Left colon (tissue), 2 donors: ENCODE measurements around the gene GPC5. TPM values are rescaled to one million over a fixed set of nuclear protein-coding genes. Genes with fewer than 3 reads are reported as not detected.
"Not testable (repeated sequence)": the region's sequence is repeated elsewhere in the genome, so short reads cannot be mapped to it uniquely, and the experiment has no call there.

Source experiments
- ATAC-seq: fragments of 200-7000 bp; cut with Tn5 transposase; one replicate; pipeline ENCODE4 v1.9.1; 2020; ENCODE audit warnings: mild to moderate bottlenecking, moderate library complexity
- DNase-seq, 2 donors: peaks; one replicate each; pipeline ENCODE4 v3.0.0-alpha.2; 2020
- intact Hi-C, 2 donors: fragments of 100-400 bp; cut with DNase I in 1 of 2; cut with micrococcal nuclease in 1 of 2; formaldehyde crosslinking; loops; one replicate each; pipeline versions ENCODE4 v1.11.2 to v1.14.0; 2022; cut with DNase I, micrococcal nuclease
- total RNA-seq, 2 donors: library from RNA; stranded (reverse); fragmentation: NEBNext Ultra II Directional; extraction: Animal tissue kit (Norgen Biotek cat#: 25700); gene quantifications; one replicate each; pipeline ENCODE4 v1.2.1, GENCODE V29; 2021
- donor health status: DM: no; HTN: no; CAD: no.
- donor health status: DM: yes; HTN: yes; CAD: no.

GPC5 gene
- total RNA-seq, 2 donors from 2014 or later: 0.22 to 0.24 TPM

GRCh38 chr13:92539148-92539547 lies 1140.7 kb downstream of the GPC5 start:
- intact Hi-C loops, DNase-seq, ATAC-seq: not testable (repeated sequence)

- no peak for ATAC-seq
- DNase-seq: no peak
- intact Hi-C loops: no loop called here
Measured at GRCh38 chr13:92547266-92547665, 1148.8 kb downstream of the GPC5 start.

GRCh38 chr13:92549276-92549675 lies 1150.9 kb downstream of the GPC5 start:
- intact Hi-C loops: no loop called here
- DNase-seq: no peak
- peak; percentile 53 for ATAC-seq

GRCh38 chr13:92553470-92554114 lies 1155.2 kb downstream of the GPC5 start:
- intact Hi-C loops: no loop called here
- no peak for DNase-seq
- no peak for ATAC-seq

- ATAC-seq (no peak), DNase-seq (no peak)
- intact Hi-C loops: no loop called here
Measured at GRCh38 chr13:92560883-92561282, 1162.5 kb downstream of the GPC5 start.

GRCh38 chr13:92564942-92565341 lies 1166.5 kb downstream of the GPC5 start:
- DNase-seq (no peak), ATAC-seq (no peak)
- intact Hi-C loops: no loop called here

GRCh38 chr13:92566767-92567166 lies 1168.3 kb downstream of the GPC5 start:
- intact Hi-C loops: no loop called here
- DNase-seq (no peak), ATAC-seq (no peak)

- intact Hi-C loops: no loop called here
- no peak for ATAC-seq
- DNase-seq: no peak
Measured at GRCh38 chr13:92572190-92572589, 1173.8 kb downstream of the GPC5 start.

GRCh38 chr13:92573467-92574057 lies 1175.1 kb downstream of the GPC5 start:
- intact Hi-C loops: no loop called here
- DNase-seq: no peak
- no peak for ATAC-seq

GRCh38 chr13:92574499-92574898 lies 1176.1 kb downstream of the GPC5 start:
- no peak for ATAC-seq
- intact Hi-C loops: no loop called here
- DNase-seq: no peak

GRCh38 chr13:92575777-92576176 lies 1177.4 kb downstream of the GPC5 start:
- ATAC-seq (no peak), DNase-seq (no peak)
- intact Hi-C loops: no loop called here

- intact Hi-C loops: no loop called here
- ATAC-seq: no peak
- no peak for DNase-seq
Measured at GRCh38 chr13:92578358-92578757, 1179.9 kb downstream of the GPC5 start.

GRCh38 chr13:92589955-92590354 lies 1191.5 kb downstream of the GPC5 start:
- ATAC-seq: no peak
- intact Hi-C loops: no loop called here
- no peak for DNase-seq

- no peak for ATAC-seq
- intact Hi-C loops: no loop called here
- DNase-seq: no peak
Measured at GRCh38 chr13:92590503-92590908, 1192.1 kb downstream of the GPC5 start.

- intact Hi-C loops: no loop called here
- DNase-seq (no peak), ATAC-seq (no peak)
Measured at GRCh38 chr13:92591117-92591516, 1192.7 kb downstream of the GPC5 start.

- intact Hi-C loops: no loop called here
- no peak for ATAC-seq
- no peak for DNase-seq
Measured at GRCh38 chr13:92592757-92593156, 1194.3 kb downstream of the GPC5 start.

GRCh38 chr13:92602560-92602959 lies 1204.1 kb downstream of the GPC5 start:
- intact Hi-C loops: no loop called here

GRCh38 chr13:92609376-92609775 lies 1211.0 kb downstream of the GPC5 start:
- intact Hi-C loops: no loop called here
- no peak for ATAC-seq

More at GRCh38 chr13:92602560-92602959, 1204.1 kb downstream of the GPC5 start:
- DNase-seq (no peak), ATAC-seq (no peak)

GRCh38 chr13:92612892-92613291 lies 1214.5 kb downstream of the GPC5 start:
- DNase-seq: no peak
- intact Hi-C loops: no loop called here
- no peak for ATAC-seq

More at GRCh38 chr13:92609376-92609775, 1211.0 kb downstream of the GPC5 start:
- no peak for DNase-seq

- ATAC-seq: no peak
- intact Hi-C loops: no loop called here
- DNase-seq: no peak
Measured at GRCh38 chr13:92613921-92614320, 1215.5 kb downstream of the GPC5 start.

- ATAC-seq: no peak
- intact Hi-C loops: no loop called here
- DNase-seq: no peak
Measured at GRCh38 chr13:92621985-92622384, 1223.6 kb downstream of the GPC5 start.
